ENCODE data around the gene EFS.

GRCh38 chr14:23409966-23410635 lies 45.1 kb upstream of the EFS start:
- no peak for TF ChIP-seq POLR2AphosphoS5 (IDR thresholded peaks at IDR 0.05; ENCODE audit: low read depth, low read length)
- TF ChIP-seq POLR2A (IDR thresholded peaks at IDR 0.05; ENCODE audit: low read depth, low read length), result no peak
- TF ChIP-seq TAF1 (IDR thresholded peaks at IDR 0.05; ENCODE audit: low read depth, low read length), result no peak
- TF ChIP-seq POU2F2 (IDR thresholded peaks at IDR 0.05; ENCODE audit: low read depth, low read length), result no peak
- TF ChIP-seq SPI1 (IDR thresholded peaks at IDR 0.05; ENCODE audit: low read depth, low read length), result no peak
